HG03457 (cell line): Measurements from ENCODE around the gene NME3.
"Not testable (repeated sequence)": the region's sequence is repeated elsewhere in the genome, so short reads cannot be mapped to it uniquely, and the experiment has no call there.

Source experiments
- ATAC-seq: cut with Tn5 transposase; IDR thresholded peaks from one replicate; pipeline ENCODE4 v1.9.1; 2021; ENCODE audit warnings: moderate number of reproducible peaks; ENCODE audit not compliant: unreplicated experiment

NME3 gene

GRCh38 chr16:1771188-1771863, at the start of gene NME3:
Gene NME3, minus strand, starts transcription at chr16:1771543. Its CDS starts 9 bp downstream, at chr16:1771534.
- no peak for ATAC-seq

GRCh38 chr16:1820946-1821290, 49.6 kb upstream of the NME3 start:
- no peak for ATAC-seq

- no peak for ATAC-seq
These were observed 49.0 kb upstream of the NME3 start for GRCh38 chr16:1820096-1820945.

GRCh38 chr16:1819611-1820010, 48.3 kb upstream of the NME3 start:
- ATAC-seq, result no peak

GRCh38 chr16:1818873-1819525, 47.7 kb upstream of the NME3 start:
- ATAC-seq, result no peak

GRCh38 chr16:1818204-1818872, 47.0 kb upstream of the NME3 start:
- no peak for ATAC-seq

GRCh38 chr16:1817716-1818115, 46.4 kb upstream of the NME3 start:
- no peak for ATAC-seq

- ATAC-seq, result no peak
These were observed 45.9 kb upstream of the NME3 start for GRCh38 chr16:1817276-1817589.

- no peak for ATAC-seq
These were observed 45.3 kb upstream of the NME3 start for GRCh38 chr16:1816396-1817275.

GRCh38 chr16:1815461-1815860, 44.1 kb upstream of the NME3 start:
- ATAC-seq, result no peak

- no peak for ATAC-seq
These were observed 41.4 kb upstream of the NME3 start for GRCh38 chr16:1812732-1813163.

GRCh38 chr16:1810536-1810935, 39.2 kb upstream of the NME3 start:
- no peak for ATAC-seq

- no peak for ATAC-seq
These were observed 38.8 kb upstream of the NME3 start for GRCh38 chr16:1810106-1810505.

GRCh38 chr16:1809281-1809801, 38.0 kb upstream of the NME3 start:
- ATAC-seq, result no peak

GRCh38 chr16:1808691-1809090, 37.3 kb upstream of the NME3 start:
- ATAC-seq, result no peak

GRCh38 chr16:1807626-1808025, 36.3 kb upstream of the NME3 start:
- no peak for ATAC-seq

GRCh38 chr16:1800701-1801100, 29.4 kb upstream of the NME3 start:
- no peak for ATAC-seq

- ATAC-seq, result not testable (repeated sequence)
These were observed 27.9 kb upstream of the NME3 start for GRCh38 chr16:1799263-1799662.

- no peak for ATAC-seq
These were observed 23.7 kb upstream of the NME3 start for GRCh38 chr16:1794908-1795666.
